GM21423 (cell line): ENCODE results near the gene ANKRD60.

Experiments
- ATAC-seq: cut with Tn5 transposase; IDR thresholded peaks from one replicate; pipeline ENCODE4 v1.9.1; 2021; ENCODE audit warnings: mild to moderate bottlenecking, moderate library complexity; ENCODE audit not compliant: unreplicated experiment

Gene ANKRD60

GRCh38 chr20:58223358-58223941 is 5.0 kb downstream of the ANKRD60 start:
- ATAC-seq, result no peak

- ATAC-seq, result no peak
Measured at GRCh38 chr20:58222446-58222845, 6.0 kb downstream of the ANKRD60 start.

- ATAC-seq, result no peak
Measured at GRCh38 chr20:58219342-58219700, 9.1 kb downstream of the ANKRD60 start.

- ATAC-seq, result no peak
Measured at GRCh38 chr20:58218665-58219341, 9.7 kb downstream of the ANKRD60 start.

- ATAC-seq, result no peak
Measured at GRCh38 chr20:58216334-58216733, 12.1 kb downstream of the ANKRD60 start.

GRCh38 chr20:58215116-58215515 is 13.3 kb downstream of the ANKRD60 start:
- no peak for ATAC-seq

GRCh38 chr20:58214310-58214709 is 14.1 kb downstream of the ANKRD60 start:
- ATAC-seq, result no peak

- ATAC-seq, result no peak
Measured at GRCh38 chr20:58213716-58214115, 14.7 kb downstream of the ANKRD60 start.

- ATAC-seq, result no peak
Measured at GRCh38 chr20:58213121-58213520, 15.3 kb downstream of the ANKRD60 start.

- ATAC-seq, result no peak
Measured at GRCh38 chr20:58212636-58213035, 15.8 kb downstream of the ANKRD60 start.

GRCh38 chr20:58210398-58210747 is 18.1 kb downstream of the ANKRD60 start:
- ATAC-seq, result no peak

GRCh38 chr20:58209652-58210397 is 18.6 kb downstream of the ANKRD60 start:
- ATAC-seq, result peak; percentile 81

GRCh38 chr20:58208944-58209343 is 19.5 kb downstream of the ANKRD60 start:
- ATAC-seq, result no peak

- ATAC-seq, result no peak
Measured at GRCh38 chr20:58205850-58206249, 22.6 kb downstream of the ANKRD60 start.

- no peak for ATAC-seq
Measured at GRCh38 chr20:58202044-58202443, 26.4 kb downstream of the ANKRD60 start.

- ATAC-seq, result no peak
Measured at GRCh38 chr20:58201616-58202015, 26.8 kb downstream of the ANKRD60 start.

- ATAC-seq, result no peak
Measured at GRCh38 chr20:58199469-58199868, 29.0 kb downstream of the ANKRD60 start.

GRCh38 chr20:58198901-58199355 is 29.5 kb downstream of the ANKRD60 start:
- no peak for ATAC-seq

GRCh38 chr20:58198384-58198783 is 30.1 kb downstream of the ANKRD60 start:
- ATAC-seq, result no peak

- ATAC-seq, result no peak
Measured at GRCh38 chr20:58197185-58197469, 31.3 kb downstream of the ANKRD60 start.

GRCh38 chr20:58196402-58197184 is 31.9 kb downstream of the ANKRD60 start:
- no peak for ATAC-seq

- no peak for ATAC-seq
Measured at GRCh38 chr20:58195047-58195446, 33.4 kb downstream of the ANKRD60 start.
